HK-2 (cell line): ENCODE results near the gene LCOR.

ENCODE experiments used
- DNase-seq: peaks from one replicate; pipeline ENCODE4 v3.0.0-alpha.2; 2018; ENCODE audit not compliant: unreplicated experiment

The LCOR gene

DNA sequence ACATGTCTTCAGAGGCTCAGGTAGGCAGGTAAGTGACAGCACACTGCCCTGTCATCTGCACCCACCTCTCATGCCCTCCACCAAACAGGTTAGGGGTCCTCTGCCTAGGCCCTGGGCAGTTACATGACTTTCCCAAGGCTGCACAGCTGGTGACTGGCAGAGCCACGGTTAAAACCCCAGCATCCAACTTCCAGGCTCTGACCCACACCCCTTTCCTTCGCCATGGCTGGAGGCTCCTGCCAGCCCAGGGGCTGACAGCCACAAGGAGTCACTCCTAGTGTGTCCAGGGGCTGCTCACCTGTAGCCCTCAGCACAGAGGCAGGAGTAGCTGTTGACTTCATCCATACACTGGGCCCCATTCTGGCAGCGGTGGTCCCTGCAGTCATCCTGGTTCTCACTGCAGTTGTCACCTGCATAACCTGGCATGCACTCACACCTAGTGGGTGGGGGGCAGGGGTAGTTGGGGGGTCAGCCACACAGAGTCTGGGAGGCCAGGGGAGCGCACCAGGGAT lies 178.7 kb downstream of the LCOR start:
- DNase-seq: no peak

DNA sequence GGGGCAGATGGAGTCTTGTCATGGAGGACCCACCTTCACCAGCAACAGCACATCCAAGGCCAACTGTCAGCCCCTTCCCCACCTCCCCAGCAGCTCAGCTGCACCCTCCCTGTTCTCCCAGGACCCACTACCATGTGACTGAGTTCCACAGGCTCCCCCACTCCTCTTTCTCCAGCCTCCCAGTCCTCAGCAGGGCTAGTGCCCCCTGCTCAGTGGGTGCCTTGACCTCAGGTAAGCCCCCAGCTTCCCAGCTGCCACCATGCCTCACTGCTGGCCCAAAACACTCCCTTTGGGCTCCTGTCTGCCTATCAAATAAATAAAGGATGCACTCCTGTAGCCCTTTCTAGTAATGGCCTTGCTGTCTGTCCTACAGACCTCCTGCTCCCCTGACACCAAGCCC lies 179.3 kb downstream of the LCOR start:
- no peak for DNase-seq

DNA sequence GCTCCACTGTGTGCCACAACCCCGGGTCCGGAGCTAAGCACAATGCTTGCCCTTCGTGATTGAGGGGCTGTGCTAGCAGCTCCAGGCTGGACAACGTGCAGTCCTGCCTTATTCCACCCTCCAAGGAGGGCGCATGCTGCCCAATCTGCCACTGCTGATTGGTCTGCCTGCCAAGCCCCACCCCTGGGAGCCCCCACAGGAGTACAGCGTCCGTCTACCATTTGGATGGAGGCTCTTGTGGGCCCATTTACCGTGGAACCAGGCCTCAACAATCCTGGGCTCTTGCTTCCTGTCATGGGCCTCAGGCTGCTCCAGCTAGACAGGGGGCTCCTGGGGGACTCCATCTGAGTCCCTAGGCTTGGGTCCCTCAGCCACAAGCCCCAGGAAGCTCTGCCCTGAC lies 180.4 kb downstream of the LCOR start:
- no peak for DNase-seq

DNA sequence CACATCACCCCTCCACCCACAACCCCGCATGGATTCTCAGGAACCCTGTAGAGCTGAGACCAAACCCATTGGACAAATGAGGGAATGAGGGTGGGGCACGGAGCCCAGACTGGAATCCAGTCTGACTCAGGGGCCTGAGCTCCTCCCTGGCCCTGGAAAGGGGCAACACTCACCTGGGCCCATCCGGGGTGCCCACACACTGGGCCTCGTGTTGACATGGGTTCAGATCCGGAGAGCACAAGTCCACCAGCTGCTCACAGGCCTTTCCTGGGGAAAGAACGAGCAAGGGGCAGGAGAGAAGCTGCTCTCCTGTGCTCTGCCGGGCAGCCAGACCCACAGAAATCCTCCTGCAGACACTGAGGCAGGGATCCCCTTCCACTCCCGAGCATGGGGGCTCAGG lies 181.5 kb downstream of the LCOR start:
- DNase-seq: no peak

DNA sequence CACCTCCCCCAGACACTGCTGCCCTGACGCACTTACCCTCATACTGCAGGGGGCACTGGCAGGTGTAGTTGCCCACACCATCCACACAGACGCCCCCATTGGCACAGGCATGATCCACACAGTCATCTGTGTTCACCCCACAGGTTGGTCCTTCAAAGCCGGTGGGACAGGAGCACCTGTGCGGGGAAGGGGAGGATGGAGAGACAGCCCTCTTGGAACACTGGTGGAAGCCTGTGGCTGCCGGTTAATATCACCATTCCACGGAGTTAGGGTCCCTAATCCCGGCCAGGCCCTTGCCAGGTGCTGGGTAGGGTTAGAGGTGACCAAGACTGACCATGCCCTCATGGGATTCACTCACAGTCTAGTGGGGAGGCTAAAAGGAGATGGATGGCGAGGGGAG lies 181.9 kb downstream of the LCOR start:
- DNase-seq: no peak

DNA sequence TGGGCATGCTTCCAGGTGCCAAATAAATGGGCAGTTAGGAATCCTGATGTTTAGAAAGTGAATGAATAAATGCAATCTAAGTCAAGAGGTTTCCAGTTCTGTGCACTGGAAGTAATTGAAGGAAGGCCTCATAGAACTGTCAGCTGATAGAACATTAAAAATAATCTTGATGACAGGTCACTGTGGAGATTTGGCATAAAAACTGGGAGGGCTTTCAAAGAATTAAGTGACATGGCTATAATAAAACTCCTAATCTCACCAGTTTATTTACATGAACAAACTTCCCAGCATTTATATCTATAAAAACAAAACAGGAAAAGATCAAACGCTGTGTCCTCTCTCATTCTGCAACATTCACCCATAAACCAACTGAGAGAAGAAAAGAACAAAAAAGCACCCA lies 183.1 kb downstream of the LCOR start:
- no peak for DNase-seq

DNA sequence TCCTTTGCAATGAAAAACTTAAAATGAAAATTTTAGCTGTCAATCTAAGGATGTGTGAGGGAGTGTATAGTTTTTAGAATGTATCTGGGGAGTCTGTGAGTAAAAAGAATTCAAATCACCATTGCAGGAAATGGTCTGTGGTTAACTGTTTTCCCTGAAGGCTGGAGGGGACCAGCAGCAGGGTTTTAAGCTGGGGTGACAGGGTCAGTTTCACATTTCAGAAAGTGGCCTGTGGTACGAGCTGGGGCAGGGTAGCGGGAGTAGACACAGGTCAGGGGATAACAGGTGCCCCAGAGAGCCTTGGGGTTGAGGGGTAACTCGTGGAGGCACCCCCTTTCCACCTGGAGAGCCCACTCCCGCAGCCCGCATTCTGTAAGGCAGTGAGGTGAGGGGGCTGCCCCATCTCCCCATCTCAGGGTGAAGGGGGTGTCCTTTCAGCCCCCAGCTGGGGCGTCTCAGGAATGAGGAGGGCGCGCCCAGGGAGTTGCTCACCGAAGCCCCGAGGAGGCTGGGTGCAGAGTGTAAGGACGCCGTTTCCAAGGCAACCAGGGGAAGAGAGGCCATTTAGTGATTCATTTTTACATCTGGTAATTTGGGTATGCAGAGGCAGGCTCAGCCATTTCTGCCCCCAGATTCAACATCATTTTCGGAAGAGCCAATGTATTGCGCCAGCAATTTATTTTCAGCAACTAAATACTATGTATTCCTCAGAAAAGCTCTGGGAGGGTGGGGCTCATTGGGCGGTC lies 184.8 kb downstream of the LCOR start:
- DNase-seq: no peak

DNA sequence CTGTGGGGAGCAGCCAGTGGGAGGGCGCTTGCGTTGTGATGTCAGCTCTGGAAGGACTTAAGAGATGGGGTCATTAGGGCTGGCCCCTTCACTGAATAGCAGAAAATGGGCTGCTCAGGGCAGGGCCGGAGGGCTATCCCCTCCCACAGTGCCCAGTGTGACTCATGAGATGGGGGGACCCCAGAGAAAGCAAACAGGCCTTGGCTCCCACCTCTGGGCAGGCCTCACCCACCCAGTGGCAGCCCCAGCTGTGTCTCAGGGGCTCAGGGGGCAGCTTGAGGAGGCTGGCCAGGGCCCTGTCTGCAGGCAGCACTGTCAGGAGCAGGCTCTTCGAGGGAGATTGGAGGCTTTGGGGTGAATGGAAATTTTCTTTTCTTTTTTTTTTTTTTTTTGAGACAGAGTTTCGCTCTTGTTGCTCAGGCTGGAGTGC lies 185.4 kb downstream of the LCOR start:
- DNase-seq: no peak

DNA sequence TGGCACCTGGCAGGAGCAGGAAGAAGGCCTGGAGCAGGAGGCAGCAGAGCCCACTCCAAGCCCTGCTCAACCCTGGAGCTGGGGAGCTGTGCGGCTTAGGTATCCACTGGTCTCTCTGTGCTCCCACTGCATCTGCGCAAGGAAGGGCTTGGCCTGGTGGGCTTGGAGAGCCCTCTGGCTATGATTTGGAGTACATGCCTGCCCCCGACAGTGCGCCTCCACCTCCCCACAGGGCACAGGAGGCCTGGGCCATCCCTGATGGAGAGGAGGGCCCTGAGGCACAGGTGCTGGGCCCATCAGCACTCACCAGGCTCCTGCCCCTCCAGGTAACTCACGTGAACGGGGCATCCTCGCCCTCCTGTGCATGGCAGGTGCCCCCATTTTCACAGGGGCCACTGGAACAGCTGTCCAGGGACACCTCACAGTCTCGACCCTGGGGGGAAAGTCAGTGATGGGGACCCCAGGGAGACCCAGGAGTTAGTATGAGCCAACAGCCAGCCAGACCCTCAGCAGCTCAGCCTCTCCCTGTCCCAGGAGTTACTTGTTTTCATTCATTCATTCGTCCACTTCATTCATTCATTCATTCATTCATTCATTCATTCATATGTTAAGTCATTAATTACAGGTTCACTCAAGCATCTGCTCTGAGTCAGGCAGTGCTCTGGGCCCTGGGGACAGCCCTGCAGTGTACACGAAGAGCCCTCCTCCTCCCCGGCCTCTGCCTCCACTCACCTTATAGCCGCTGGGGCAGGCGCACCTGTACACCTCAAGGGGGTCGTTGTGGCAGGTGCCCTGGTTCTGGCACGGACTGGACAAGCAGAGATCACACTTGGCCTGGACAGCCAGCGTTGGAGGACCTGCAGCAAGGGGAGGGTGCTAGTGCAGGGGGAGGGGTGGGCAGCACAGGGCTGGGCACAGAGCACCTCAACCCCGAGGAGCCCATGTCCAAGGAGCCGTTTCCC lies 186.4 kb downstream of the LCOR start:
- no peak for DNase-seq

DNA sequence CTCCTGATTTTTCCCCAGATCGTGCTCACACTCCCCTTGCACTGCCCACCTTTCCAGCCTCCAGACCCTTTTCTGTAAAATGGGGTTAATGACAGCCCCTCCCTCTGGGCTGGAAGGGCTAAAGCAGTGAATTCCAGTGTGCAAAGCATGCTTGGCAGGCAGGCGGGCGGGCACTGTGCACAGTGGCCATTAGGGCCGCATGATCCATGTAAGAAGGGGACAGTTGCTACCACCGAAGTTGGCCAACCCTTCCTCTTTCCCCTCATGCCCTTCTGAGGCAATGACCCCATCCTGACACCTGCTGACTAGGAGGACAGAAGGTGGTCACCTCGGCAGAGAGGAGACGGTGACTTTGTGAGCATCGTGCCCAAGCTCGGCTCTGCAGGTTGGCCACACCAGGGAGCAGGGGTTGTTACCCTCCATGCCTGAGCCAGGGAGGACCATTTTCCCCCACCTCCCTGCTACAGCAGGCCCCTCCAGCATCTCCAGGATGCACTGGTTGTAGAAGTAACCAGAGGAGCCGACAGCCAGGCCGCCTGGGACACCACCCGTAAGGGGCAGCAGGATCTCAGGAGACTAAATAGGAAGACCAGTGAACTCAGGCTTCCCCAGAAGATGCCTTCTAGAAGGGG lies 187.2 kb downstream of the LCOR start:
- no peak for DNase-seq

DNA sequence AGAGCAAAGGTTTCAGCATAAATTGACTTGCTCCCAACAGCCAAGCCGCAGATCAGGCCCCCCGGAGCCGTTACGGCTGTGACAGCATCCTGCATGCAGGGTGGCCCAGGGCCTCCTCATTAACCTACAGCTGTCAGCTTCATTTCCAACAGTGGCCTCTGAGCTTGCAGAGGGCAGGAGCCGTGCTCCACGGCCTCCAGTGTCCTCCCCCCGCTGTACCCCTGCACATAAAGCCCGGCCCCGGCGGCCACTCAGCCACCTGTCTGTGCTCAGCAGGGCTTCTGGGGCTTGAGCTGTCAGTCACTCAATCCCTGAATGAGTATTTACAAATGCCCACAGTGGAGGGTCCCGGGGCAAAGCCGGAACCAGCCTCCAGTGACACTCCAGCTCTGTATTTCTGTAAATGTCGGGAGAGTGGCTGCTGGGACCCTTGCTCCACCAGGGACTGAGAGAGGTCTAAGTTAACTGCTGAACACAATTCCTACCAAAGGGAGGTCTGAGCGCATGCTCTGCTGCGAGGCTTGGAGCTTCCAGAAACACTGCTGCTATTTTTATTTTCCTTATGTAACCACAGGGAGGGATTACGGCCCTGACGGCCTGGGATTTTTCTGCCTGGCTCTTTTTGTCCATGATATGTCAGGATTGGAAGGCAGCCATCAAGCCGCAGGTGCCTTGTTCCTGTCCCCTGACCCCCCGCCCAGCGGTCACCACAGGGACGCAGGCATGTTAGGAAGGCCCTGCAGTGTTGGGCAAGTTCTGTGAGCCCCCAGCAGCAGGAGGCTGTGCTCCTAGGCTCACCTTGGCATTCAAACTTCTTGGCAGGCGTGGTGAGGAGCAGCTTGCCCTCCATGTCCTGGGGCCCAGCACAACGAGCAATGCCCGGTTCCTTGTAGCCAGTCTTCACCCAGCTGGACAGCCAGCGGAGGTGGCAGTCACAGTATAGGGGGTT lies 188.6 kb downstream of the LCOR start:
- DNase-seq: no peak

DNA sequence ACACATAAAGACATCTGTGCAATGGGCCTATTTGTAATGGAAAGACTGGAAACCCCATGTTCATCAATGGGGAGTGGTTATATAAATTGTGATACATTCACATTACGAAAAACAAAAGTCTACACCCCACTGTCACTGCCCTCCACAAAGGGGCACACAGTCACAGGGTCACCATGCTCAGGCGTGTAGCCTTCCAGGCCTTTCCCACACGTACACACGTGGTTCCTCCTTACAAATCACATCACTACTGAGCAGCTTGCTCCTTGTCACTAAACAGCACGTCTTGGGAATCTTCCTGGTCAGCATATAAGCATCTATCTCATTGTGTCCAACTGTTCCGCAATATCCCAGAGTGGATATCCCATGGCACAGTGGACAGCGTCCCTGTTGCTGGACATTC lies 190.5 kb downstream of the LCOR start:
- no peak for DNase-seq

DNA sequence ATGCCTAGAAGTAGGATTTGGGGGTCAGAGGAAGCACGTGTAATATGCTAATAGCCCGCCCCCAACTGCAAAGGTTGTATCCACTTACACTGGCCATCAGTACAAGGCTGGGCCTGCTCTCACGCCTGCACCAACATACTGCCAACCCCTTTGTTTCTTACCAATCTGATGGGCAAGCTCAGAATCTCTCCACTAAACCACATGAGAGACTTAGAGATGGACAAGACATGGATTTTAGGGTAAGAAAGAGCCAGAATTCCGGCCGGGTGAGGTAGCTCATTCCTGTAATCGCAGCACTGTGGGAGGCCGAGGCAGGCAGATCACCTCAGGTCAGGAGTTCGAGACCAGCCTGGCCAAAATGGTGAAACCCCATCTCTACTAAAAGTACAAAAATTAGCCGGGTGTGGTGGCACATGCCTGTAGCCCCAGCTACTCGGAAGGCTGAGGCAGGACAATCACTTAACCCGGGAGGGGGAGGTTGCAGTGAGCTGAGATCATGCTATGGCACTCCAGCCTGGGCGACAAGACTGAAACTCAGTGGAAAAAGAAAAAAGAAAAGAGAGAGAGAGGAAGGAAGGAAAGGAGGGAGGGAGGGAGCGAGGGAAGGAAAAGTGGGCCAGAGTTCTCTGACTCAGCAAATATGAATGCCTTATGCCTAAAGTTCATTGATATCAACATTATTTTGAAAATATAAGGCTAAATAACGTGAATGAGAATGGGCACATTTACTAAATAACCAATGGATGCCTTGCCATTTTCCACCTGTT lies 191.5 kb downstream of the LCOR start:
- DNase-seq: no peak

DNA sequence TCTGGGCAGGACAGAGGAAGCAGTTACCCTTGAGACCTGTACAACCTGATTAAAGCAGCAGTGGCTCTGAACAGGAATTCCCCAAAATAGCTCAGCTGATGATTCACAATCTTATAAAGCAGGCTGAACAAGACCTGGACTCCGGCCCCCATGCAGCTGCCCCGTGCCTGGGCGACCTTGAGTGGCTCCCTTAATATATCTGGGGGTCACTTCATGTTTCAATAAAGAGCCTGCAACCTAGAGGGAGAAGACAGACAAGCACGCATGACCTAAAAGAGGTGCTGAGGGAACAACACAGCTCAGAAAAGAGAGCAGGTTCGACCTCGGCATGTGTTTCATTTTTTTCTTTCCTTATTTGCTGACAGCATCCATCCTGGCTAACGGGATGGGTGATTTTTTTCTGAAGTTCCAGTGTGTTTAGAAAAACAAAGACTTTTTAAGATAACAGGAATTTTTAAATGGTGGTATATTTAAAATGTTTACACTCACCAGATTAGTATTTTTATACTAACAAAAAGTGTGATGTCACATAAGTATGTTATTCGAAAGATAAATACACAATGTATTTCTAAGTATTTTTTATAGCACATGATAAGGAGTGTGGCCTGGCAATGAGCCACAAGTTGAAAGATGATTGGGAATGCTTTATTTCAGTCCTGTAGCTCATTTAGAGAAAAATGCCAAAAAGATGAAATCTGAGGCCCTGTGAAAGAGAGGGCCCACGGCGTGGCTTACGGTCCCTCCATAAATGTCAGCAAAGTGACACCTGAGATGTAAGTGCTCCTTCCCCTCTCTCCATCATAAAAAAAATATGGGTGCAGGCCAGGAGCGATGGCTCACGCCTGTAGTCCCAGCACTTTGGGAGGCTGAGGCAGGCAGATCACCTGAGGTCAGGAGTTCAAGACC lies 192.3 kb downstream of the LCOR start:
- peak; percentile 34 for DNase-seq

DNA sequence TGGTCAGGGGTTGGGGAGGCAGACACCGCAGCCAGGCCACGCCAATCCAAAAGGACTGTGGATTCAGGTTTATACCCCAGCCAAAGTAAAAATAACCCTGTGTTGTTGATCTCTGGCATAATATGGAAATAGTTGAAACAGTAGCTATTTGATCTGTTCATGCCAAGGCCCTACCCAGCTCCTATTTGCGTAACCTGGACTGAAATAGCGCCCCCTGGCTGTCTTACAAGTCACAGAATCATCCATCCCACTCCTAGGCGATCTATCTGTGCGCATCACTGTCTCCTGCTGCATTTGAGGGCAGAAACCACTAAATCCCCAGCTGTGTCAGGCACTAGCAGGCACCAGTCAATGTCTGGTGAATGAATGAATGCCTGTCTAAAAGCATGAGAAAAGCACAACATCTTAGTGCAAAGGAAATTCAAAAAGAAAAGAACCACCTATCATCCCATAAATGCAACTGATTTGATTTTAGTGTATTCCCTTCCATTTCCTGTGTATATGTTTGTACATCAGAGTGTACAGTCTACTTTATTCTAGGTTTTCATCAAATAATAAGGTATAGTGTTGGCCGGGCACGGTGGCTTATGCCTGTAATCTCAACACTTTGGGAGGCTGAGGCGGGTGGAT lies 193.6 kb downstream of the LCOR start:
- peak; percentile 30 for DNase-seq

DNA sequence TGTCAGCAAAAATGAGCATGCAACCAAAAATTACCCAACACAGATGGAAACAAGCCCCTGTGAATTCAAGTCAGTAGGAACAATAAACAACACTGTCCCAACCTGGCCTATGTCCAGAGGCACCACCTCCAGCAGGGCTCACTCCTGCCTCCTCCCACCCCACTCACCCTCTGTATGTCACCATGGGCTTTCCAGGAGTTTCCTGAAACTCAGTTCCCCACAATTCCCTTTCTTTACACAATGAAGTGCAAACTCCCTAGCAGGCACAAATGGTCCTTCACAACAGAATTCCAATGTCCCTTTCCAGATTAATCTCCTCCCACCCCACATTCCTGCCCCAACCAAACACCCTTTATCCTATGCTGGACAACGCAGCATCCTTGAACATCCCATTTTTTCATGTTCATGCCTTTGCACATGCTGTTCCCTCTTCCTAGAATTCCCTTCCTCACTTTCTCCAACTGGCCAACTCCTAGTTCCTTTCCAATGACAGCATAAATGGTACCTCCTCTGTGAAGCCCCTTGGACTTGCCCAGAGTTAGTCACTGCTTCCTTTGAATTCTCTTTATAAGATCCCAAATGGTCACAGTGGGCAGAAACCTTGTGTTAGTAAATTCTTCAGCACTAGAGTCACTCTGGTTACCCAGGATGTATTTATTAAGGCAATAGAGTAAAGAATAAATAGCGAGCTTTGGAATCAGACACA lies 196.2 kb downstream of the LCOR start:
- DNase-seq: no peak

DNA sequence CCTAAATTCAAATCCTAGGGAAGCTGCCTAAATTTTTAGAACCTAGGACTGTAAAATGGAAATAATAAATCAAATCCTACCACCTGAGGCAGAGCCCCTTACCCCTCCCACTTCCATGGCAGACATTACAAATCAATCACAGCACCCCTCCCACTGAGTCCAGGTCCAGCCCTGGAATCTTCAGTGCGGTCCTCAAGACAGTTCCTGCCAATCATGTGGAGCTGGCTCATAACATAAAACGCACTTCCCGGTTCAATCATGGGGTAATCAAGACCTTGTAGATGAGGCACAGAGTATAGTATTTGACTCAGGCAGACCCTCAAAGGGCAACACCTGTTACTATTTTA lies 196.7 kb downstream of the LCOR start:
- no peak for DNase-seq

DNA sequence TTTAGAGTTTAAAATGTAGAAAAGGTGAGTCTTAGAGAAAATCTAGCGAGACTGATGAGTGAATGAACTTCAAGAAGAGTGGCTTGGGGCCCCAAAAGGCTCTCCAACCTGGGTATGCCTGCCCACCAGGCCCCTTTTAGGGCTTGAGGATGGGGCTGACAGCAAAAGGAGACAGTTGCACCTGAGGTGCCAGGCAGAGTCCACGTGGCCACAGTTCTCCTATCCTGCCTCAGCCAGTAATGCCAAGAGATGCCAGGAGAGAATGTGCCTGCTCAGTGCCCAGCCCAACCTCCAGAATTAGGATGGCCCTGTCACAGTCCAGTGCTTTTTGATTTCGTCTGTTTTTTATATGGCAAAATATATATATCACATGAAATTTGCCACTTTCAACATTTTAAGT lies 197.2 kb downstream of the LCOR start:
- no peak for DNase-seq
